Ureter (tissue), 1 donor: Measurements from ENCODE around the gene RRAD. TPM values are rescaled to one million over a fixed set of nuclear protein-coding genes. Genes with fewer than 3 reads are reported as not detected.
"Not testable (repeated sequence)": the region's sequence is repeated elsewhere in the genome, so short reads cannot be mapped to it uniquely, and the experiment has no call there.

Experiments
- DNase-seq: peaks from one replicate; pipeline ENCODE4 v3.0.0-alpha.2; 2020; ENCODE audit warnings: low spot score
- total RNA-seq: library from RNA; stranded (reverse); gene quantifications from one replicate; pipeline ENCODE4 v1.2.4, GENCODE V29; 2023
- donor health status: DM: yes; HTN: yes; CAD: no.

RRAD gene
- total RNA-seq: 7.7 TPM

GRCh38 chr16:66925322-66925840 is at the start of gene RRAD:
Gene RRAD, minus strand, starts transcription at chr16:66925535. Its CDS starts 356 bp downstream, at chr16:66925179.
- DNase-seq: no peak

DNA sequence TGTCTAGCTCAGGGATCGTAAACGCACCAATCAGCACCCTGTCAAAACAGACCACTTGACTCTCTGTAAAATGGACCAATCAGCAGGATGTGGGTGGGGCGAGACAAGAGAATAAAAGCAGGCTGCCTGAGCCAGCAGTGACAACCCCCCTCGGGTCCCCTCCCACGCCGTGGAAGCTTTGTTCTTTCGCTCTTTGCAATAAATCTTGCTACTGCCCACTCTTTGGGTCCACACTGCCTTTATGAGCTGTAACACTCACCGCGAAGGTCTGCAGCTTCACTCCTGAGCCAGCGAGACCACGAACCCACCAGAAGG is 49.6 kb upstream of the RRAD start:
- not testable (repeated sequence) for DNase-seq

GRCh38 chr16:66974156-66974931 is 49.0 kb upstream of the RRAD start:
- not testable (repeated sequence) for DNase-seq

DNA sequence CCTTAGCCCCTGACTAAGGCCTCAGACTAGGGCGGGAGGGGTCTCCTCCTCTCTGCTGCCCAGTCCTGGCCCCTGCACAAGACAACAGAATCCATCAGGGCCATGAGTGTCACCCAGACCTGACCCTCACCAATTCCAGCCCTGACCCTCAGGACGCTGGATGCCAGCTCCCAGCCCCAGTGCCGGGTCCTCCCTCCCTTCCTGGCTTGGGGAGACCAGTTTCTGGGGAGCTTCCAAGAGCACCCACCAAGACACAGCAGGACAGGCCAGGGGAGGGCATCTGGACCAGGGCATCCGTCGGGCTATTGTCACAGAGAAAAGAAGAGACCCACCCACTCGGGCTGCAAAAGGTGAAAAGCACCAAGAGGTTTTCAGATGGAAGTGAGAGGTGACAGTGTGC is 48.4 kb upstream of the RRAD start:
- no peak for DNase-seq

DNA sequence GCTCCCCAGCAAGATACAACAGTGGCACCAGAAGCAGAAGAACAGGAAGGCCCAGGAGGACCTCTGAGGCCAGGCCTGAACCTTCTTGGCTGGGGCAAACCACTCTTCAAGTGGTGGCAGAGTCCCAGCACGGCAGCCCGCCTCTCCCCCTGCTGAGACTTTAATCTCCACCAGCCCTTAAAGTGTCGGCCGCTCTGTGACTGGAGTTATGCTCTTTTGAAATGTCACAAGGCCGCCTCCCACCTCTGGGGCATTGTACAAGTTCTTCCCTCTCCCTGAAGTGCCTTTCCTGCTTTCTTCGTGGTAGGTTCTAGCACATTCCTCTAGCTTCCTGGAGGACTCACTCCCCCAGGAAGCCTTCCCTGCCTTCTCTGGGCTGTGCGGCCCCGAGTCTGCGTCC is 47.6 kb upstream of the RRAD start:
- DNase-seq: no peak

DNA sequence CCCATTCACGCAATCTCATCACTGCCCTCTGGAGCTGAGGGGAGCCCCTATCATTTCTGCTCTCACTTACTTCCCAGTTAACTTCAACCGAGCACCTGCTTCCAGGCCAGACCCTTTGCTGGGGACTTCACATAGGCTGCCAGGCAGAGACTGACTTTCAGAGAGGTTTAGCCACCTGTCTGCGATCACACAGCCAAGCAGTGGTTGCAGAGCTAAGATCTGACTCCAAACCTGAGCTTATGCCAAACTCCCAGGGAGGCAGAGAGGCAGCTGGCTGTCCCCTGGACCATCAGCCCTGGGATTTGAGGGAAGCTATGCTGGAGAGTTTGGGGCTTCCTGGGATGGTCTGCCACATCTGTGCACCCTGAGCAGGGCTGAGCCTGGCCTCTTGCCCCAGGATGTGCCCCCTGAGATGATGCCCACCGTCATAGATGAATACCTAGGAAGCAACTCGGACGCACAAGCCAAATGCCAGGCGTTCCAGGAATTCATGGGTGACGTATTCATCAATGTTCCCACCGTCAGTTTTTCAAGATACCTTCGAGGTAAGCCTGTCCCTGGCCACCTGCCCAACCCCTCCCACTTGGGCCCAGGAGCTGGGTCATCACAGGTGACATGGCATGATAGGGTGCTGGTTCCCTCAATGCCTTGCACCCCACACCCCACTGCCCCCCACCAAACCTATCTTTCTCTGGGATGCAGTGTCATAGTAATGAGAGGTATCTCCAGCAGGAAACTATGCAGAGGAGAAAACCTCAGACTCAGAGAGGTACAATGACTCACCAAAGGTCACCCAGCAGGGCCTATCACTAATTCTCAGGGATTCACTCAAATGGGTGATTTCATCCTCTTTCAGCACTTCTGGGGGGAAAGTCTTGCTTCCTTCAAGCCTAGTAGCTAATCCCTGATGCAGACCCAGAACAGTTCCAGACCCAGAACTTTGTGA is 45.7 kb upstream of the RRAD start:
- DNase-seq: no peak

DNA sequence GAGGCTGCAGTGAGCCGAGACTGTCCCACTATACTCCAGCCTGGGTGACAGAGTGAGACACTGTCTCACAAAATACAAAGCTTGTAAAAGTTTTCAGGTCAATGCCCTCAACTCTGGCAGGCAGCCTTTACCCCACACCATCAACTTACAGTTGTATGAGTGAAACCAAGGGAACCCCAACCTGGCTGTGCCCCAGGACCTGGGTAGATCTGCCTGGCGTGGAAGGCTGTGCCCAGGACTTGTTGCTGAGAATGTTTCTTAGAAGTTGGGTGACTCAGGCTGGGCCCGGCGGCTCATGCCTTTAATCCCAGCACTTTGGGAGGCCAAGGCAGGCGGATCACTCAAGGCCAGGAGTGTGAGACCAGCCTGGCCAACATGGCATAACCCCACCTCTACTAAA is 43.5 kb upstream of the RRAD start:
- DNase-seq: no peak

DNA sequence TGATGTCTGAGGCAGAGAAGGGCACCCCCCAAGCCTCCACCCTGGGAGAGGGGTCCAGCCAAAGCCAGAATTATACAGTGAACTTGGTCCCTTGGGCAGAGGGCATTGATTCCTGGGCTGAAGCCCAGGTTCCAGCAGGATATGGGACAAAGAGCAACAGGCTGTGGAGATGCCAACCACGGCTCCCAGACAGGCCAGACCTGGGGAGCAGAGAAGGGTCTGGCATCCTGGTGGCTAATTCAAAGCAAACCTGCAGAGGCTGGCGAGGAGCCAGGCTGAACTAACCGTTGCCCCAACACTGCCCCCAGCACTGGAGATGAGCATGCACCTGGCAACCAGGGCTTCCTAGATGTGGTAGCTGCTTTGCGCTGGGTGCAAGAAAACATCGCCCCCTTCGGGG is 38.7 kb upstream of the RRAD start:
- no peak for DNase-seq

DNA sequence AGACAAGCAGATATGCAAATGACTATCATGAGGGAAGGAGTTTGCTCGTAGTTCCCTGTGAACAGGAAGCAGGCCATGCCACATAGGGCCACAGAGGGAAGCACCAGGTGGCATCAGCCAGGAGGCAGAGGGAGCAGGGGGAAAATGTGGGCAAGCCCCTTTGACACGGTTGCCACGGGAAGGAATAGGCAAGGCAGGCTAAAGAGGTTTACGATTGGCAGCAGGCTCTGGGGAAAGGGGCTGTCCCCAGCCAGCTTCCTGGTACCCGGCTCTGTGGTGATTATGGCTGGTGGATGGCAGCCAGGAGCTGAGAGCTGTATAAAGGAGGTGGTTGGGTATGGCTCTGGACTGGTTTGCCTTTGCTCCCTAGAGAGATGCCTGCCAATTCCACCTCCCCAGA is 36.6 kb upstream of the RRAD start:
- DNase-seq: no peak

DNA sequence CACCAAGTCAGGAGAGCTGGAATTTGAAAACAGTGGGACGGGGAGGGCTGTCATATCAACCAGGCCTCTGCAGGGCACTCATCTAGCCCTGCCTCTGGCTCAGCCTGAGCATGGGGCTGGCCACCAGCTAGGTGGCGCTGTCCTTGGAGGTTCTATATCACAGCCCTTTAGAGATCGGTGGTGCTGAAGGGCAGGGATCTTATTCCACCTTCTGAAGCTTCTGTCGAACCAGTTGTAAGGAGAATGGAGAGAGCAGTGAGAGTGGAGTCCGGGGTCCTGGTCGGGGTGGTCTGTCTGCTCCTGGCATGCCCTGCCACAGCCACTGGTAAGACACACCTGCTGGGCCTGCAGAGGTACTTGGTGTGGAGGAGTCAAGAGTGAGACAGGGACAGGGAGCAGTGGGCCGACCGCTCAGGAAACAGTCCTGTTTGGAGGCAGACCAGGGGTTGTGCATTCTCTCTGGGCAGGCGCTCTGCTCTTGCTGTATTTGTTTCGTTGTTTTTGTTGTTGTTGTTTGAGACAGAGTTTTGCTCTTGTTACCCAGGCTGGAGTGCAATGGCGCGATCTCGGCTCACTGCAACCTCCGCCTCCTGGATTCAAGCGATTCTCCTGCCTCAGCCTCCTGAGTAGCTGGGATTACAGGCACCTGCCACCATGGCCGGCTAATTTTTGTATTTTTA is 35.9 kb upstream of the RRAD start, which contains the start of gene CES3:
Gene CES3 (plus strand): TSS at position 202 of the 680 bp plus-strand sequence. CDS start 42 bp downstream, at position 244.
- DNase-seq: no peak

DNA sequence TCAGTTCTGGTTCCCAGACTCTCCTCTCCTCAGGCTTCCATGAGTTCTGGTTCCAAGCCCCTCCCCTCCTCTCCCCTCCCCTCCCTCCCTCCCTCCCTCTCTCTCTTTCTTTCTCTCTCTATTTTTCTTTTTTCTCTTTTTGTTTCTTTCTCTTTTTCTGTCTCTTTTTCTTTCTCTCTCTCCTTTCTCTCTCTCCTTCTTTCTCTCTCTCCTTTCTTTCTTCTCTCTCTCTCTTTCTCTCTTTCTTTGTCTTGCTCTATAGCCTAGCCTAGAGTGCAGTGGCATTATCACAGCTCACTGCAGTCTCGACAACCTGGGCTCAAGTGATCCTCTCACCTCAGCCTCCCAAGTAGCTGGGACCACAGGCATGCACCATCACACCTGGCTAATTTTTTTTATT is 34.9 kb upstream of the RRAD start:
- DNase-seq: no peak

- no peak for DNase-seq
These were observed 34.4 kb upstream of the RRAD start for GRCh38 chr16:66959704-66960161.

- no peak for DNase-seq
These were observed 33.7 kb upstream of the RRAD start for GRCh38 chr16:66958857-66959703.

GRCh38 chr16:66956154-66956457 is 30.8 kb upstream of the RRAD start:
- not testable (repeated sequence) for DNase-seq

- DNase-seq: not testable (repeated sequence)
These were observed 30.2 kb upstream of the RRAD start for GRCh38 chr16:66955363-66956153.

DNA sequence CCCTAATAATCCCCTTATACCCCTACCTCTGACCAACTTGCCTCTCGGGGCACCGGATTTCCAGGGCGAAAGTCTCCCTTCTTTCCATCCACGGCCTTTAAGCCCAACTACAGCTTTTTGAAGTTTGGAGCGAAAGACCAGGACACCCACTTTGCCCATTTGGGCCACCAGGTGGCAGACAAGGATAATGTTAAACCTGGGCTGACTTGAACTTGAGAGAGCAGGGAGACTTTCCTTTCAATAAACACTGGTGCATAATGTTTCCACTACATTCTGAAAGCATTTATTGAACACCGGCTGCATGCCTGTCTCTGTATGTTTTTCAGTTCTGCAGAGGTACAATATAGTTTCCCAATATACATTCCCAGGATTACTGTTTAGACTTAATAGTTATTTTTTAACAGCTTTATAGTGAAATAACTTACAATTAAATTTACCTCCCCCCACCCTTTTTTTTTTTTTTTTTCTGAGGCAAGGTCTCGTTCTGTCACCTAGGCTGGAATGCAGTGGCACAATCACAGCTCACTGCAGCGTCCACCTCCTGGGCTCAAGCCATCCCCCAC is 28.8 kb upstream of the RRAD start:
- DNase-seq: peak; percentile 80

GRCh38 chr16:66953462-66954096 is 28.2 kb upstream of the RRAD start:
- DNase-seq: no peak

- no peak for DNase-seq
These were observed 27.2 kb upstream of the RRAD start for GRCh38 chr16:66952430-66953110.
